Body of pancreas (tissue), 4 donors: Measurements from ENCODE around the gene HHAT.

Experiments
- CTCF ChIP-seq, 7 experiments: fragments of 450-650 bp in 4 of 7; fragments of 200-600 bp in 3 of 7; sonication (generic) in 3 of 7; IDR thresholded peaks; one replicate each; pipeline ENCODE4 v1.5.1; 2016 to 2019; ENCODE audit warnings: antibody characterized with exemption in 7 of 7
- POLR2A ChIP-seq, 3 donors: fragments of 450-650 bp; IDR thresholded peaks; one replicate each; pipeline ENCODE4 v1.6.1; 2016; ENCODE audit warnings: antibody characterized with exemption in 3 of 3, mild to moderate bottlenecking in 2 of 3

- TF ChIP-seq CTCF (IDR thresholded peaks at IDR 0.05) (no peak), POLR2A (IDR thresholded peaks at IDR 0.05) (no peak)
Measured at GRCh38 chr1:210706246-210706645, 377.5 kb downstream of the HHAT start.
